GM21390 (cell line): Measurements from ENCODE around the gene STX1B.

Experiments
- ATAC-seq: cut with Tn5 transposase; IDR thresholded peaks from one replicate; pipeline ENCODE4 v1.9.1; 2021; ENCODE audit not compliant: unreplicated experiment

STX1B gene

DNA sequence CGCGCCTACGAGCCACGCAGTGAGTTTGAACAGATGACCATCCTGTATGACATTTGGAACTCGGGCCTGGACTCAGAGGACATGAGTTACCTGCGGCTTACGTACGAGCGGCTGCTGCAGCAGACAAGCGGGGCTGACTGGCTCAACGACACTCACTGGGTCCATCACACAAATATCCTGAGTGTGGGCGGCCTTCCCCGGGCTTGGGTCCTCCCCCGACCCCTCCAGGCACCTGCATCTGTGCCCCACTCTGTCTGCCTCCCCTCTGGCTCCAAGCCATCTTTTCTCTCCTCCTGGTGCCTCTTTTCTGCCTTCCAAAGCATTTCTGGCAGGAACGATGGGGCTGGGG is 30.4 kb downstream of the STX1B start:
- no peak for ATAC-seq

DNA sequence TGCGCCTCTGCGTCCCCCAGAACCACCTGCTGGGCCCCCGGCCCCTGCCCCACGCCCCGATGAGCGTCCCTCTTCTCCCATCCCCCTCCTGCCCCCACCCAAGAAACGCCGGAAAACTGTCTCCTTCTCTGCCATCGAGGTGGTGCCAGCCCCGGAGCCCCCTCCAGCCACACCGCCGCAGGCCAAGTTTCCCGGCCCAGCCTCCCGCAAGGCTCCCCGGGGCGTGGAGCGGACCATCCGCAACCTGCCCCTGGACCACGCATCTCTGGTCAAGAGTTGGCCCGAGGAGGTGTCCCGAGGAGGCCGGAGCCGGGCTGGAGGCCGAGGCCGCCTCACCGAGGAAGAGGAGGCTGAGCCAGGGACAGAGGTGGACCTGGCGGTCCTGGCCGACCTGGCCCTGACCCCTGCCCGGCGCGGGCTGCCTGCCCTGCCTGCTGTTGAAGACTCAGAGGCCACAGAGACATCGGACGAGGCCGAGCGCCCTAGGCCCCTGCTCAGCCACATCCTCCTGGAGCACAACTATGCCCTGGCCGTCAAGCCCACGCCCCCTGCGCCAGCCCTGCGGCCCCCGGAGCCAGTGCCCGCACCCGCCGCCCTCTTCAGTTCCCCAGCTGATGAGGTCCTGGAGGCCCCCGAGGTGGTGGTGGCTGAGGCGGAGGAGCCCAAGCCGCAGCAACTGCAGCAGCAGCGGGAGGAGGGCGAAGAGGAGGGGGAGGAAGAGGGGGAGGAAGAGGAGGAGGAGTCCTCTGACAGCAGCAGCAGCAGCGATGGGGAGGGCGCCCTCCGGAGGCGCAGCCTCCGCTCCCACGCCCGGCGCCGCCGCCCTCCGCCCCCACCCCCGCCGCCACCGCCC is 31.0 kb downstream of the STX1B start:
- no peak for ATAC-seq

DNA sequence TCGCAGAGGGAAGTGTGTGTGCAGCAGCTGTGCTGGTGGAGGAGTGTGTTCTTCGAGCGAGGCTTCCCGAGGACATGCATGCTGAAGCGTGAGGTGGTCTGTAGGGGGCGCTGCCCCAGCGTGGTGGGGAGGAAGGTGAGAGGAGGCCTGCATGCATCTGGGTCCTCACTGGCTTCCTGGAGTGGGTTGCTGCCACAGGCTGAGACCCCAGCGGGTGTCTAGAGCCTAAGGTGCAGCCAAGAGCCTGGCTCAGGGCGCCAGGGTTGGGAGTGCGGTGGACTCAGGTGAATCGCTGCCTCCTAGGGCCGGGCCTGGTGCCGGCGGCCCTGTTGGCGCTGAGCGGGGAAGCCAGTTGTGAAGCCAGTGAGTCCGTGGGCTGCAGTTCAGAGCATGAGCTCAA is 32.9 kb downstream of the STX1B start:
- no peak for ATAC-seq

DNA sequence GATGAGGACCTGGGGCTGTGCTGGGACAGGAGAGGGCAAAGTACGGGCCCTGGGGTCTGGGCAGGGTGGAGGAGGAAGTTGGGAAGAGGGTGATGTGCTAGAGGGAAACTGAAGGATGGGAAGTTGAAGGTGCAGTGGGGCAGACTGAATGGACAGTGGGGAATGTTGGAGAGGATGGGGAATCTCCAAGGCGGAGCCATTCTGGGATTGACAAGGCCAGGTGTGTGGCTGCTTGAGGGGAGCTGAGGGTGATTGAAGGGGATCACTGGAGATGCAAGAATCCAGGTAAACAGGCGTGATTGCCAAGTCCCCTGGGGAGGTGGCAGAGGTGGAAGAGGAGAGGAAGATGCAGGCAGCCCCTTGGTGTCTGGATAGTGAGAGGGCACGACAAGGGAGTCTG is 34.0 kb downstream of the STX1B start:
- ATAC-seq: no peak

- ATAC-seq: no peak
Observed at GRCh38 chr16:30974348-30974747, 36.1 kb downstream of the STX1B start.

DNA sequence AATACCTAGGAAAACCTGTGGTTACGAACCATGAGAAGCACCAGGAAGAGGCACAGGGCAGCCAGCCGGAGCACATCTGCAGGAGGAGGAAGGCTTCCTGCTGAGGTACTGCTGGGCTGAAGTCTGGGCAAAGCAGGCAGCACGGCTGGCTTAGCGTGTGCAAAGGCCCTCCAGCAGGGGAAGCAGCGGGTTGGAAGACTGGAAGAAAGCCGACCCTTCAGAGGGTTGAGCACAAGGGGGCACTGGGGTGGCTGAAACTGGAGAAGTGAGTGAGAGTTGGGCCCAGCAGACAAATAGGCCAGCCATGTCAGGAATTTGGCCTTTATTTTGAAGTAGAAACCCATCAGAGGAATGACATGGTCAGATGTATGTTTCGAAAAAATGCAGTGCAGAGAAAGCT is 37.6 kb downstream of the STX1B start:
- ATAC-seq: no peak

DNA sequence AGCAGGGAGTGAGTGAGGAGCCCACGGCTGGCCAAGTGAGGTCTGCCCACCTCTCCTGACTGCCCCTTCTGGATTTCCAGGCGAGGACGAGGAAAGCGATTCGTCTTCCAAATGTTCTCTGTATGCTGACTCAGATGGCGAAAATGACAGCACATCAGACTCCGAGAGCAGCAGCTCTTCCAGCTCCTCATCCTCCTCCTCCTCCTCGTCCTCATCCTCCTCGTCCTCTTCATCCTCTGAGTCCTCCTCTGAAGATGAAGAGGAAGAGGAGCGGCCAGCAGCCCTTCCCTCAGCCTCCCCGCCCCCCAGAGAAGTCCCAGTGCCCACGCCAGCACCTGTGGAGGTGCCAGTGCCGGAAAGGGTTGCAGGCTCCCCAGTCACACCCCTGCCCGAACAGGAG is 39.1 kb downstream of the STX1B start:
- ATAC-seq: no peak

DNA sequence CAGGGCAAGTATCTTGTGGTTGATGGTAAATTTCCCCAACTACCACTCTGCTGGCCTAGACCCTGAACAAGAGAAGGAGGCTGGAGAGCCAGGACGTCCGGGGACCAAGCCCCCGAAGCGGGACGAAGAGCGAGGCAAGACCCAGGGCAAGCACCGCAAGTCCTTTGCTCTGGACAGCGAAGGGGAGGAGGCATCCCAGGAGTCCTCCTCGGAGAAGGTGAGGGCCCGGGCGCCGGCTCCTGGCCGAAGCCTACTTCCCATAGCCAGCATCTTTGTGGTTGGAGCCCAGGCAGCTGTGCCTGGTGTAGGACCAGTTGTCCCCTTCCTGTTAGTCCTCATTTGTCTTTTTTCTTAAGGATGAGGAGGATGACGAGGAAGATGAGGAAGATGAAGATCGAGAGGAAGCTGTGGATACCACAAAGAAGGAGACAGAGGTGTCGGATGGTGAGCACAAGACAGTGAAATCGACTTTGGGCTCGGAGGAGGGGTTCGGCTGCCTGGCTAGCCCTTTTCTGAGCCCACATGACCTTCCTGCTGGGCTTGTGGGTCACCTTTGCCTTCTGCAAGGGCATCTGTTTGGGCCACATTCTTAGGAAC is 41.1 kb downstream of the STX1B start:
- no peak for ATAC-seq

DNA sequence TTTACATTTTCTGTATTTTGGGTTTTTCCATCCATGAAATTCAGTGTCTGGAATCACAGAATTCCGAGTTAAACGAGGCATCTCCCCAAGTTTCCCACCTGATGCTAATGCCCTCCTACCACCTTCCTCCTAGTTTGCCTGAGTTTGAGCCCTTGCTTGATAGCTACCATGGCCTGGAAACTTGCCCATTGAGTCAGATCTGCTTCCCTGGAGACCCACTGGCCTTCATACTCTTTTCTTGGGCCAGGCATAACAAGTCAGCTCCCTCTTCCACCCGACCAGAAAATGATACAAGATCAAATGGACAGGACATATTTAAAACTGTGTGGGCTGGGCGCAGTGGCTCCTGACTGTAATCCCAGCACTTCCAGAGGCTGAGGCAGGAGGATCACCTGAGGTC is 42.6 kb downstream of the STX1B start:
- no peak for ATAC-seq

- no peak for ATAC-seq
Observed at GRCh38 chr16:30966033-30966619, 44.3 kb downstream of the STX1B start.

DNA sequence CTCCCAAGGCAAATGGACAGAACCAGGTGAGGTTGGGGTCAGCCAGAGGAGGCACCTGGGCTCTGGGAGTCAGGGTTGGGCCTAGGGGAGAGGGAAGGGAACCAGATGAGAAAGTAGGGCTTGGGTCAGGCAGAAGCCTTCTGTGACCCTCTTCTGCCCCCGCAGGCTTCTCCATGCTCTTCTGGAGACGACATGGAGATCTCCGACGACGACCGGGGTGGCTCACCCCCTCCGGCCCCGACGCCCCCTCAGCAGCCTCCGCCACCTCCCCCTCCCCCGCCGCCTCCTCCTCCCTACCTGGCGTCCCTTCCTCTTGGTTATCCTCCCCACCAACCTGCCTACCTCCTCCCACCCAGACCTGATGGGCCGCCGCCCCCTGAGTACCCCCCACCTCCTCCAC is 45.0 kb downstream of the STX1B start:
- no peak for ATAC-seq

GRCh38 chr16:30964574-30965226 is 45.7 kb downstream of the STX1B start:
- ATAC-seq: no peak

GRCh38 chr16:30963925-30964511 is 46.4 kb downstream of the STX1B start:
- ATAC-seq: no peak

GRCh38 chr16:30961384-30961783 is 49.1 kb downstream of the STX1B start:
- ATAC-seq: no peak

DNA sequence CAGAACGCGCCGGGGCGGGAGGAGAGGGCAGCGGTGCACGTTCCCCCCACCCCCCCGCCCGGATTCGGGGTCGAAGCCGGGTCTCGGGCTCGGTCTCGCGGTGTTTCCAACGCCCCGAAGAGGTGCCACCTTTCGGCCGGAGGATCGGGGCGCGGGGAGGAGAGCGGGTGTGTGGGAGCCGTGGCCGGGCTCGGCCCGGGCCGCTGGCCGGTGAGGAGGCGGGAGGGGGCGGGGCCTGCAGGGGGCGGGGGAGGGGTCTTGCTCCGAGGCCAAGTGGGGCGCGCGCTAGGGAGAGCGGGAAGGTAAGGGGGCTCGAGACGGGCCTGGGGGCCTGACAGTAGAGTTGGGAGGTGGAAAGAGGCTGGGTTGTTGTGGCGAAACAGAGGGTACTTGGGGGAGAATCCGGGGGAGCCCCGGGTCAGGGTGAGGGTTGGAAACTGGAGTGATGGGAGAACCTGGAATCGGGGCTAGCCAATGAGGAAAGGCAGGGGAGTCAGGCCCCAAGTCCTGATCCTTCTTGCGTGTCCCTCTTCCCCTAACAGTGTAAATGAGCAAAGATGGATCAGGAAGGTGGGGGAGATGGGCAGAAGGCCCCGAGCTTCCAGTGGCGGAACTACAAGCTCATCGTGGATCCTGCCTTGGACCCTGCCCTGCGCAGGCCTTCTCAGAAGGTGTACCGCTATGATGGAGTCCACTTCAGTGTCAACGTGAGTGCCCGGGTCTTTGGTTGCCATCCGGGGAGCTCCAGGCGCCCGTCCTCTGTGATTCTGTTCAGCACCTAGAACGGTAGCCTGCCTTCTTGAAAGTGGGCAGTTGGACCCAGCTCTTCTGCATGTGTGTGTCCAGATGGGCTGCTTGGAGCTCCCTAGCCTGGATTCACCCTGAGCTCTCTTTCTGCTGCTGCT is 52.0 kb downstream of the STX1B start:
- ATAC-seq: peak; percentile 31

- peak; percentile 68 for ATAC-seq
Observed at GRCh38 chr16:30957456-30958174, 52.8 kb downstream of the STX1B start, which contains the start of gene SETD1A. Gene SETD1A (plus strand): TSS chr16:30957754. CDS start chr16:30958732, 978 bp downstream.

DNA sequence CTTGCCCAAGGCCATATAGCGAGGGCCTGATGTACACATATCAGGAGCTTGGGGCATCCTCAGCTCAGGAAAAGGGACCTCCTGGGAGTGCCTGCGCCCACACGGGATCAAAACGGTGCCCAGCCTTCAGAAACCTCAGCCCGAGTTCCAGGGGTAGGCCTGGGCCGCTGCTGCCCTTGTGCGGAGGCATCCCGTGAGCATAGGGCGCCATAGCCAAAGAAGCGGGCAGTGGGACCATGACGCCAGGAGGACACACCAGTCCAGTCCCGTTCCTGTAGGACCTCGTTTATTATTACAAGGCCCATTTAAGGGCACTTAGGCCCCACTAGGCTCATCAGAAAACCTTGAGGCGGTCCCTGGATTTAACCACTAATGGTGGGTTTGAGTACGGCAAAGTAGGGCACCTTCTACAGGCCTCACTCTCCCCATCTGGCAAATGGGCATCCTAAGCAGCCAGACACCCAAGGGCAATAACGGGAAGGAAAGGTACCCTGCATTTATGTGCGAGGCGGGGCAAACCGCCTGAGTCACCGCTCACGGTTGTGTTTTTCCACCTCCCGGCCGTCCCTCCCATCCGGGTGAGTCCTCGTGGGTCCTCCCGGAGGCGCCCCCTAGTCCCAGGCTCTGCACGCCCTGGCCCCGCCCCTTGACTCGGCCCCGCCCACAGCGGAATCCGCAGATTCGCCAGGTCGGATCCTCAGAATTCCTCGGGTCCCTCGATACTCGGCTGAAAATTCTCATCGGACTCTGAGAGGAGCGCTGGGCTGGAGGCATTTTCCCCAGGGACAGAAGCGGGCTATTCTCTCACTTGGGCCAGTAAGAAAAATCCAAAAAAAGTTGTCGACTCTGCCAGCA is 53.6 kb downstream of the STX1B start:
- peak; percentile 42 for ATAC-seq

DNA sequence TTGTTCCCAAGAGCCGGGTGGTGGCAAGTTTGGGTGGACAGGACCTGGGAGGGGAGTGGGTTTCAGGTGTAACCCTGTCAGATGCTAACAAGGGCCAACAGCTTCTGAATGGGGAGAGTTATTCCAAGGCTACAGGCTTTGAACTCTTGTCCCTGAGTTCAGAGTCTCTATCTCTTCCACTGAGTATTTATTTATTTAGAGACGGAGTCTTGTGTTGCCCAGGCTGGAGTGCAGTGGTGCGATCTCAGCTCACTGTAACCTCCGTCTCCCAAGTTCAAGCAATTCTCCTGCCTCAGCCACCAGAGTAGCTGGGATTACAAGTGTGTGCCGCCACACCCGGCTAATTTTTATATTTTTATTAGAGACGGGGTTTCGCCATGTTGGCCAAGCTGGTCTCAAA is 55.4 kb downstream of the STX1B start:
- no peak for ATAC-seq
